GM03348 (cell line): Measurements from ENCODE around the gene SCRT2.

ENCODE experiments used
- DNase-seq: peaks from one replicate; pipeline ENCODE4 v3.0.0; 2012; ENCODE audit warnings: low spot score

Gene SCRT2

GRCh38 chr20:634148-634925 is 41.3 kb downstream of the SCRT2 start:
- no peak for DNase-seq

- no peak for DNase-seq
Observed at GRCh38 chr20:631101-631500, 44.5 kb downstream of the SCRT2 start.

GRCh38 chr20:626579-626978 is 49.0 kb downstream of the SCRT2 start:
- no peak for DNase-seq

GRCh38 chr20:625360-625932 is 50.2 kb downstream of the SCRT2 start:
- no peak for DNase-seq

- no peak for DNase-seq
Observed at GRCh38 chr20:623704-624103, 51.9 kb downstream of the SCRT2 start.

GRCh38 chr20:623021-623420 is 52.6 kb downstream of the SCRT2 start:
- DNase-seq: no peak

- no peak for DNase-seq
Observed at GRCh38 chr20:622161-622560, 53.4 kb downstream of the SCRT2 start.

GRCh38 chr20:621125-621756 is 54.4 kb downstream of the SCRT2 start:
- no peak for DNase-seq

GRCh38 chr20:620246-620645 is 55.4 kb downstream of the SCRT2 start:
- no peak for DNase-seq

- no peak for DNase-seq
Observed at GRCh38 chr20:618980-619379, 56.6 kb downstream of the SCRT2 start.

- DNase-seq: no peak
Observed at GRCh38 chr20:617934-618690, 57.5 kb downstream of the SCRT2 start.

GRCh38 chr20:615514-615913 is 60.1 kb downstream of the SCRT2 start:
- no peak for DNase-seq

GRCh38 chr20:611843-612185 is 63.8 kb downstream of the SCRT2 start:
- no peak for DNase-seq
